Activated T-helper 1 cell treated with anti-CD3 and anti-CD28 coated beads, Interleukin-12 subunit alpha, Interleukin-12 subunit beta, Interleukin-2, Interleukin-4 antibody, amounts not matched to agents 30 ng/mL and 10 ng/mL and 1 ng/mL, durations not matched to agents 14 hours and 24 hours and 36 hours (primary cell): ENCODE results near the gene ARHGAP31. TPM values are rescaled to one million over a fixed set of nuclear protein-coding genes. Genes with fewer than 3 reads are reported as not detected.

ENCODE experiments used
- DNase-seq: peaks from one replicate; pipeline ENCODE4 v3.0.0; 2021; ENCODE audit warnings: low spot score
- H3K27ac Mint-ChIP-seq: one replicate; pipeline ENCODE4 v1.8.0; 2021; ENCODE audit warnings: mild to moderate bottlenecking, mixed read lengths
- H3K27me3 Mint-ChIP-seq: one replicate; pipeline ENCODE4 v1.8.0; 2022; ENCODE audit warnings: mild to moderate bottlenecking, moderate library complexity, mixed read lengths; ENCODE audit not compliant: insufficient read depth
- H3K36me3 Mint-ChIP-seq: one replicate; pipeline ENCODE4 v1.8.0; 2021; ENCODE audit warnings: low read depth, mixed read lengths
- H3K4me1 Mint-ChIP-seq: one replicate; pipeline ENCODE4 v1.8.0; 2021; ENCODE audit warnings: low read depth, mixed read lengths
- H3K4me3 Mint-ChIP-seq: one replicate; pipeline ENCODE4 v1.8.0; 2021; ENCODE audit warnings: mild to moderate bottlenecking, moderate library complexity, mixed read lengths
- H3K9me3 Mint-ChIP-seq: one replicate; pipeline ENCODE4 v1.8.0; 2021; ENCODE audit warnings: mixed read lengths
- intact Hi-C: fragments of 100-400 bp; cut with micrococcal nuclease; formaldehyde crosslinking; loops from one replicate; pipeline ENCODE4 v1.15.1; 2024
- total RNA-seq: library from RNA; stranded (reverse); gene quantifications from 2 replicates; pipeline ENCODE4 v1.2.3, GENCODE V29; 2022

The ARHGAP31 gene
- total RNA-seq, 1 donor from 2014 or later: 8.0 TPM

DNA sequence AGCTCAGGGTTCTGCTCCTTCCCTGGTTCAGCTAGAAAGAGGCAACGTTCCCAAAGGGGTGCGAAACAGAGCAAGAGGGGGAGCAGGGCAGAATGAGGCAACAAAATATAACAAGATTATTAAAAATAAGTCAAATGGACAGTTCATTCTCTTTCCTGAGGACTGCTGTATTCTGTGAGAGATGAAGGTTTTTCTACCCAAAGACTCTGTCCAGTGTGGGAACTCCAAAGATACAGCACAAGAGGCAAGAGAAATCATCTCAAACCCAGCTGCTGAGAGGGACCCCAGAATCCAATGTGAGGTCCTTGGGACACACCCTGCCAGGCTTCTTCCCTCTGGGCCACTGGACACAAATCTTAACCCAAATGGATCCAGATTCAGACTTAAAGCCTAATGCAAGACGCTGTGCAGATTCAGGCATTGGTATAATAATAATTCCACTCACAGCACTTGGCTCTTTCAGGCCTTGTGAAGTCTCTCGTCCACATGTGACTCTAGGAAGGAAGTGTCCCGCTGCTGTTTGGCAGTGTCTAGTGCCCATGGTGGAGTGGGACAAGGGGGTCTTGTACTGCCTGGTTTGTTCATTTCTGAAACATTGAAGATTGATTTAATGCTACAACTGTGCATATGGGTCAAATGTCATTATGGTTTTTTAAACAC lies 14.5 kb upstream of the ARHGAP31 start:
- intact Hi-C loops: loop anchor here (5.0 kb wide), 1 partner anchor 43 kb away; no protein-coding TSS in a partner anchor
- Mint-ChIP-seq H3K27me3 (peaks cover 13% of the 10 kb centered on the region), H3K9me3 (peaks cover 27% of the 10 kb centered on the region), H3K4me1 (peaks cover 3% of the 10 kb centered on the region), H3K4me3 (no peak overlapping the region), H3K36me3 (peaks cover 4% of the 10 kb centered on the region), H3K27ac (no peak overlapping the region)
- no peak for DNase-seq

DNA sequence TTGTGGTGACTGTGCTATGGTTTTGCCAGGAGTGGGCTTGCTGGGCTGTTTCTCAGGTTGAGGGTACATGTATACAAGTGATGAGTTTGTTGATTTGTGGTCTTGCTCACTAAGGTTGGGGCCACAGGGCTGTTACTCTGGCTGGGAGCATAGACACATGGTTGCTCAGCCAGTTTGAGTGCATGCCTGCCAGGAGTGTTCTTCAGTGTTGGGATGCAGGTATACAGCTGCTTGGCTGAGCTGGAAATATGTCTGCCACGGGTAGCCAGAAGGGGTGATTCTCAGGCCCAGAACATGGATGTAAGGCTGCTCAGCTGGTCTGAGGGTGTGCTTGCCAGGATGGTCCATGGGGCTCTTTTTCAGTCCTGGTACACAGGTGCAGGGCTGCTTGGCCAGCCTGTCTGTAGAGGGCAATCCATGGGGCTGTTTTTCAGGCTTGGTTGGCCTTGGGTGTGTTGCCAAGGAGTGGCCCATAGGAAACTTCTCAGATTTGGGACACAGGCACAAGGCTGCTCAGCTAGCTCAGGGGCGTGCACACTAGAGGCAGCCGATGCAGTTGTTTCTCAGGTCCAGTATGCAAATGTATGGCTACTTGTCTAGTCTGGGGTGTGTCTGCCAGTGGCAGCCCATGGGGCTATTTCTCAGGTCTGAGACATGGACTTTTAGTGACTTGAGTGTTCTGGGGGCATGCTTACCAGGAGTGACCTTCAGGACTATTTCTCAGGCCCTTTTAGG lies 5.3 kb upstream of the ARHGAP31 start:
- Mint-ChIP-seq H3K27ac (no peak overlapping the region), H3K4me3 (no peak overlapping the region), H3K4me1 (peaks cover 16% of the 10 kb centered on the region), H3K36me3 (no peaks in the 10 kb centered on the region), H3K27me3 (peaks cover 45% of the 10 kb centered on the region), H3K9me3 (peaks cover 50% of the 10 kb centered on the region)
- no peak for DNase-seq
- intact Hi-C loops: no loop called here

DNA sequence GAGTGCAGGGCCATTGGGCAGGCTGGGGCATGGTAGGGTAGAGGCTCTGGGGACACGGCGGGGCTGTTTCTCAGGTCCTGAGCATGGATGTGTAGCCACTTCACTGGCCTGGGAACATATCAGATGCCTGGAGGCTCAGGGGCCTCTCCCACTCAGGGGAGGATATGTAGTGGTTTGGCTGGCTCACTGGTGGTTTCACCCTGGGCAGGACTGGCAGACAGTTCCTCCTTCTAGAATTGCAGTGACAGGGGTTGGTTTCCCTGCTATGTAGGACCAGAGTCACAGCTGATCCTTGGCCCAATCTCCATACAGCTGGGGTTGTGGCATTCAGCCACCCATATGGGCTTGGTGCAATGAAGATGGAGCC lies 4.8 kb upstream of the ARHGAP31 start:
- Mint-ChIP-seq H3K27me3 (peaks cover 42% of the 10 kb centered on the region), H3K9me3 (peaks cover 45% of the 10 kb centered on the region), H3K27ac (no peak overlapping the region), H3K4me1 (peaks cover 16% of the 10 kb centered on the region), H3K4me3 (no peak overlapping the region), H3K36me3 (no peaks in the 10 kb centered on the region)
- no peak for DNase-seq
- intact Hi-C loops: no loop called here

DNA sequence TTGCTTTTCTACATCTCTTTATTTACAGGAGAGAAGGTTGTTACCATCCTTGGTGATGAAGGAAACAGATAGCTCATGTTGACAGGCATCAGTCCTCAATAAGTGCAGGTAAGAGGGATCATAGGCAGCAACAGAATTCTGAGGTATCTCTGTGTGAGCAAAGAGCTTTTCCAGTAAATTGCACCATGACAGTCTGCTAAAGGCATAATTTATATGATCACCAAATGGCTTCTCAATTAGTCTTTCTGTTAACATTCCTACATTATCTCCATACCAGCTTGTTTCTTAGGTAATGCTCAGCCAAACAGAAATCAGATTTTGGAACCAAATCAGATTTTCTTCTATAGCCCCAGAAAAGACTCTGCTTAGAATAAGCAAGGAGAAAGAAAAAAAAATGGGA lies 3.6 kb upstream of the ARHGAP31 start:
- no peak for DNase-seq
- intact Hi-C loops: loop anchor here (5.0 kb wide), 1 partner anchor 1057 kb away; the partner anchor contains the start of gene LRRC58
- Mint-ChIP-seq H3K27me3 (peaks cover 35% of the 10 kb centered on the region), H3K27ac (no peak overlapping the region), H3K9me3 (peaks cover 33% of the 10 kb centered on the region), H3K36me3 (no peaks in the 10 kb centered on the region), H3K4me3 (no peak overlapping the region), H3K4me1 (peaks cover 25% of the 10 kb centered on the region)

DNA sequence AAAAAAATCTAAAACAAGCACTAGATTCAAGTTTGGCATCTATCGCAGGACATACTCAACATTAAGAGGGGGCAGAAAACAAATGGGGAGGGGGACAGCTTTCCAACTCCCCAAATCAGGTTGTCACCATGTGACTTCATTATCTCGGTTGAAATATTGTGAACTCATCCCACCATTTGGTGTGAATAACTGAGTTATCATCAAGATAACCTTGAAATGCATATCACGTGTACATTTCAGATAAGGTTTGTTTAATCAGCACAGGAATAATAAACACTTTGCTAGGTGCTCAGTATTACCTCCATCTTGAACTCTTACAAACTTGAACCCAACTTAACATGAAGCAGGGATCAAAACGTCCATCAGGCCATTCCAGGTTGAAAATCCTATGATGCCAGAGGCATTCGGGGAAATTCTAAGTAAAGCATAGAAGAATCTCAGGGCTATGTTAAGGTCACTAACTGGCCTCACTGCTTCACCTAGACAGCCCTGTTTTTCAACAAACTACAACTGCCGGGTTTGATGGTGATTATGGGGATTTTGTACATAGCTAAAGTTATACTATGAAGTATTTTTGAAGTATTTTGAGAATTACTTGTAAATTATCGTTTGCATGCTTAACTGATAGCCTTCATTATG lies 3.0 kb upstream of the ARHGAP31 start:
- Mint-ChIP-seq H3K4me3 (no peak overlapping the region), H3K27ac (no peak overlapping the region), H3K36me3 (no peaks in the 10 kb centered on the region)

DNA sequence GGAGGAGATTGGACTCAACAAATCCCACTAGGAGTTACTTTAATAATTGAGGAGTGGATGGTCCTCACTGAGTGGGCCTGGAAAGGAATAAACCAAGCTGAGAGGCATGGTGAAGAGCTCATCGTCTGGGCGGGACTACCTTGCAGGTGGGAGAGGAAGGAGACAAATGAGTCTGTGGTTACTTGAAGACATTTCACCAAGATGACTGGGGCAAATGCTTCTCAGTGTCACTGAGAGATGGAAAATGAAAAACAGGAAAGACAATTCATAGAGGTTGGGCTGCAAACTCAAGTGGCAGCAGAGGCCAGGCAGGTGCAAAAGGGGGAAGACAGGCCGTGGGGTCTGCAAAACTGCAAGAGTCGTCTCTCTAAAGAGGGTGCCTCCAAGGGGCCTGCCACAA lies 1.5 kb upstream of the ARHGAP31 start:
- H3K27ac Mint-ChIP-seq: peak overlapping the region; percentile 46
- intact Hi-C loops: loop anchor here (1.0 to 5.0 kb wide), 3 partner anchors 347 to 1055 kb away; partner anchors contain the start of gene LRRC58
- peaks cover 44% of the 10 kb centered on the region for H3K4me1 Mint-ChIP-seq
- DNase-seq: no peak
- H3K36me3 Mint-ChIP-seq: peaks cover 6% of the 10 kb centered on the region
- peaks cover 40% of the 10 kb centered on the region for H3K27me3 Mint-ChIP-seq
- peak overlapping the region; percentile 84 for H3K4me3 Mint-ChIP-seq
- H3K9me3 Mint-ChIP-seq: peaks cover 13% of the 10 kb centered on the region

More for the DNA sequence above, 3.0 kb upstream of the ARHGAP31 start:
- no peak for DNase-seq
- H3K4me1 Mint-ChIP-seq: peaks cover 31% of the 10 kb centered on the region
- peaks cover 27% of the 10 kb centered on the region for H3K9me3 Mint-ChIP-seq
- intact Hi-C loops: loop anchor here (5.0 kb wide), 1 partner anchor 1056 kb away; the partner anchor contains the start of gene LRRC58
- H3K27me3 Mint-ChIP-seq: peaks cover 36% of the 10 kb centered on the region

DNA sequence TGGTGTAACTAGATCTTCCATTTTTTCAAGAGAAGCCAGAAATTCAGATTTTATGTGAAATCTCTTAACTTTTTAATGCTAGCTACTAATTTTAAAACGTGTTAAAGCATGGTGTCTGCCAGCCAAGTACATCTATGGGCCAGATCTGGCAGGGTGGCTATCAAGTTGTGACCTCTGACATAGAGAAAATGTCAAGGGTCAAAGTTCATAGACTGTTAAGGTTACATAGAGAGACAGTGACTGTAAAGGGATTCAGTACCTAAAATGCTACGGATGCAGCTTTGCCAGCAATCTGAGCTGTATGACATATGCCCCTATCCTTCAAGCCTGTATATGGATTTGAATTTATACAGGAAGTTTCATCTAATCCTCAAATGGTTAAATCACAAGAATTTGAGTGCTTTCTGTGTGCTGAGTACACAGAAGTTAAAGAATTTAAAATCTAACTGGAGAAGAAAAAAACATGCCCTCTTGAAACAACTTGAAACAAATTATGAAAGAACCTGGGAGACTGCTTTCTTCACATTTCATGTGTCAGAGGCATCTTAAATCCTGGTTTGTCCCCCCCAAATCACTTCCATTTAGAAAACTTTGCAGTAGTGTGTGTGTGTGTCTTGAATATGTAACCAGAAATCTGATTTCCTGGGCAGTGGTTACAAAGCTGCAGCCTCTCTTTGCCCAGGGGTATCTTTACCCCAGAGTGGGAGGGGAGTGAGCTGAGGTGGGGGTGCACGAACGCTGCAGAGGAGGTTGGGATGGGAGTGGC lies 895 bp upstream of the ARHGAP31 start:
- peaks cover 7% of the 10 kb centered on the region for H3K9me3 Mint-ChIP-seq
- H3K4me1 Mint-ChIP-seq: peaks cover 50% of the 10 kb centered on the region
- H3K4me3 Mint-ChIP-seq: peak overlapping the region; percentile 84
- peak overlapping the region; percentile 71 for H3K27ac Mint-ChIP-seq
- peaks cover 39% of the 10 kb centered on the region for H3K27me3 Mint-ChIP-seq
- peaks cover 11% of the 10 kb centered on the region for H3K36me3 Mint-ChIP-seq
- intact Hi-C loops: loop anchor here (1.0 to 5.0 kb wide), 3 partner anchors 346 to 1054 kb away; partner anchors contain the start of gene LRRC58
- no peak for DNase-seq

DNA sequence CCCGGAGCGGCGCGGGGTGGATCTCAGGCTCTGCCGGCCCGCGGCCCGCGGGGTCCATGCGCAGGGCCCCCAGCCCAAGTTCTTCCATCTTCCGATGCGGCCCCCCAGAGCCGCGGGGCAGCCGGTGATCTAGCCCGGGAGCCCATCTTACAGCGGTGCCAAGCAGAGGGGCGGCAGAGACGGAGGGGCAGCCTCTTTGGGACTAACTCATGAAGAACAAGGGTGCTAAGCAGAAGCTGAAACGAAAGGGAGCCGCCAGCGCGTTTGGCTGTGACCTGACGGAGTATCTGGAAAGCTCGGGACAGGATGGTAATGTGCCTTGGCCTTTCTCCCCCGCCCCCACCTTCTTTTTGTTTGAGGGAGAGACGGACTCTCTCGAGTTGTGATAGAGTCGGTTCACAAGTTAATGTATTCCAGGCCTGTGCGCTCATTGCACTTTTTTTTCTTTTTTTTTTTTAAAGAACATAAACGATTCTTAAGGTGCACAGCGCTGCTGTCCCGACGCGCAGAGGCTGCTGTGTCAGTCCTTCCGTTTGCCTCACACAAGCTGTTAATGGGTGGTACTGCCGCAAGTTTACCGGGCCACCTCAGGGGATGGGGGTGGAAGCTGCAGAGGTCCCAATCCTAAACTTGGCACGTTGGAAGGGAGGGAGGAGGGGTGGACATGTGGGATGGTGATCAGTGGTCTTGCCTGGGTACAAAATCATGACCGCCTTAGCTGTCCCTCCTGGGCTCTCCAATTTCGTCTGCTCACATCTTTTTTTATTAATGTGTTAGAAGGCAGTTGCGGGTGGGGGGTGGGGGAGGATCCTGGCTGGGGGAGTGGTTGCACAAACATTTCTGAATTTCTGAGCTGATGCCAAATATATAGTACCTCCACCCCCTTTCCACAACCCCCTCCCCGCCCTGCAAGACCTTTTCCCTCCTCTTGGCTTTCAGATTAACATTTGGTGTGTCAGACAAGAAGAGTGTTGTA lies 801 bp downstream of the ARHGAP31 start:
- intact Hi-C loops: loop anchor here (1.0 to 5.0 kb wide), 12 partner anchors 20 to 1052 kb away; partner anchors contain the start of genes CD80, COX17, GSK3B and LRRC58
- H3K4me1 Mint-ChIP-seq: peaks cover 55% of the 10 kb centered on the region
- H3K36me3 Mint-ChIP-seq: peaks cover 15% of the 10 kb centered on the region
- DNase-seq: peak; percentile 11
- no peaks in the 10 kb centered on the region for H3K9me3 Mint-ChIP-seq
- H3K27me3 Mint-ChIP-seq: peaks cover 40% of the 10 kb centered on the region
- peak overlapping the region; percentile 85 for H3K4me3 Mint-ChIP-seq
- peak overlapping the region; percentile 78 for H3K27ac Mint-ChIP-seq

DNA sequence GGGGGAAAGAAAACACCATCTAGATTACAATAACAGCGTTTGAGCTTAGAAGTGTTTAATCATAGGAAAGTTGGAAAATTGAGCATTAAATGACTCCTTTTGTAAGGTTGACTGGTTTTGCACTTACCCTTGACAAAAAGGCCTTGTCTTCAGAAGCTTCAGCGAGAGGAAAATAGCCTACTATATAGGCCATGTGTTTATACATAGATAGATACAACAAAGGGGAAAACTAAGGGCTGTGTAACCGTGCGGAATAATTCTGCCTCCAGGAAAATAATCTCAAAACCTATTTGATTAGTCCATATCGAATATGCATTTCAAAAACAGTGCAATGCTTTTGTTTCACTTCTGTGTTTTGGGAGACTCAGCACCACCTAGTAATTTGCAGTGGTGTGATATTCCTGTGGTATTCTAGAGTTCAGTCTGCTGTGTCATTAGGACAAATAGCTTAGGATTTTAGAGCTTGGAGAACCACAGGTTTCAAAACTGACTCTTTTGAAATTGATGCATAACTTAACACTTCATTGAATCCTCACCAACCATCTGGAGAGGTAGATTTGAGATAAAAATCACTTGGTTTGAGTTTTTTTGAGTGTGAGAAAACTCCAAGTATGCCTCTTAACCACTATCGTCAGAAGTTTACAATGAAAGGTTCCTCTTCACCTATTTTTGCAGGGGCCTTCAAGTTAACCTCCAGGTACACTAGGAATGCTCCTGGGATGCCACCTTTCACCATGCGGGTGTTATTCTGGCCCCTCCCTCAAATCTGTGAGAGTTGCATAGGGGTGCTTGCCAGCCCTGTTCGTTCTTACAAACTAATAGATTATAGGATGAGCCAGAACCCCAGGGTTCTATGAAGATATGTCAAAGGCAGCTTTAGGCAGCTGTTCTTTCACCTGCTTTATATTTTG lies 1.9 kb downstream of the ARHGAP31 start:
- no peak overlapping the region for H3K27ac Mint-ChIP-seq

DNA sequence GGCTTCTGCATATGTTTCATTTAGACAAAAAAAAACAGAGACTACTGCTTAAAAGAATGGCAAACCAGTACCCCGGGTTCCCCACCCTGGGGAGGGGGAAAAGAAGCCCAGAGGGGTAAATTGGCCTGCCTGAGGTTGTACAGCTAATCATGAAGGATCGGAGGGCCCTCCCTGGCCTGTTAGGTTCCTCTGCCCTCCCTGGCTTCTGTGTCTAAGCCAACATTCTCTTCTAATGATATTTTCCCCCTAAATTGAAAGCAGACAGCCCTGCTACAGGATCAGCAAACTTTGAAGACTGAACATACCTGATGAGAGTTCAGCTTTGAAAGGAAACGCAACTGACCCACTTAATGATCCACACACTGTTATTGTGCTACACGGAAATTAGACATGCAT lies 2.5 kb downstream of the ARHGAP31 start:
- intact Hi-C loops: loop anchor here (5.0 kb wide), 1 partner anchor 261 kb away; the partner anchor contains the start of gene CD80
- no peak for DNase-seq
- no peak overlapping the region for H3K4me3 Mint-ChIP-seq

More for the DNA sequence above, 1.9 kb downstream of the ARHGAP31 start:
- intact Hi-C loops: loop anchor here (1.0 to 5.0 kb wide), 7 partner anchors 21 to 799 kb away; partner anchors contain the start of genes CD80, GSK3B and TIMMDC1
- Mint-ChIP-seq H3K9me3 (no peaks in the 10 kb centered on the region), H3K4me3 (peak overlapping the region; percentile 73), H3K4me1 (peaks cover 55% of the 10 kb centered on the region), H3K27me3 (peaks cover 30% of the 10 kb centered on the region), H3K36me3 (peaks cover 15% of the 10 kb centered on the region)
- no peak for DNase-seq

More for the DNA sequence above, 2.5 kb downstream of the ARHGAP31 start:
- no peaks in the 10 kb centered on the region for H3K9me3 Mint-ChIP-seq
- peaks cover 61% of the 10 kb centered on the region for H3K4me1 Mint-ChIP-seq
- H3K27me3 Mint-ChIP-seq: peaks cover 28% of the 10 kb centered on the region
- H3K27ac Mint-ChIP-seq: no peak overlapping the region
- peaks cover 15% of the 10 kb centered on the region for H3K36me3 Mint-ChIP-seq
